Activated naive CD8-positive, alpha-beta T cell treated with anti-CD3 and anti-CD28 coated beads, Interleukin-2, amount 50 U/mL, for 16 hours (primary cell): ENCODE data around the gene COPG2.
A peak's percentile ranks its signal among the peaks of the same experiment; 100 is the strongest.
"Not testable (repeated sequence)": the region's sequence is repeated elsewhere in the genome, so short reads cannot be mapped to it uniquely, and the experiment has no call there.

Experiments
- DNase-seq: peaks from one replicate; pipeline ENCODE4 v3.0.0-alpha.2; 2020; ENCODE audit warnings: low read depth, low spot score

Gene COPG2

GRCh38 chr7:130668258-130669084 is at the start of gene COPG2:
Gene COPG2 (minus strand): TSS chr7:130668748. CDS start chr7:130668668, 80 bp downstream.
- peak; percentile 61 for DNase-seq

GRCh38 chr7:130712416-130712815 is 43.9 kb upstream of the COPG2 start:
- DNase-seq, result no peak

- DNase-seq, result no peak
These were observed 40.2 kb upstream of the COPG2 start for GRCh38 chr7:130708766-130709165.

GRCh38 chr7:130708001-130708400 is 39.5 kb upstream of the COPG2 start:
- DNase-seq, result no peak

- DNase-seq, result no peak
These were observed 35.3 kb upstream of the COPG2 start for GRCh38 chr7:130703851-130704250.

GRCh38 chr7:130701650-130702049 is 33.1 kb upstream of the COPG2 start:
- no peak for DNase-seq

- DNase-seq, result no peak
These were observed 32.2 kb upstream of the COPG2 start for GRCh38 chr7:130700760-130701159.

GRCh38 chr7:130699686-130700085 is 31.1 kb upstream of the COPG2 start:
- no peak for DNase-seq

GRCh38 chr7:130697820-130698219 is 29.3 kb upstream of the COPG2 start:
- DNase-seq, result no peak

GRCh38 chr7:130695840-130696239 is 27.3 kb upstream of the COPG2 start:
- DNase-seq, result no peak

GRCh38 chr7:130692396-130692795 is 23.8 kb upstream of the COPG2 start:
- not testable (repeated sequence) for DNase-seq

- no peak for DNase-seq
These were observed 21.1 kb upstream of the COPG2 start for GRCh38 chr7:130689683-130690082.

GRCh38 chr7:130683026-130683425 is 14.5 kb upstream of the COPG2 start:
- no peak for DNase-seq

GRCh38 chr7:130674456-130674855 is 5.9 kb upstream of the COPG2 start:
- DNase-seq, result no peak

- DNase-seq, result no peak
These were observed 4.5 kb upstream of the COPG2 start for GRCh38 chr7:130673066-130673465.

GRCh38 chr7:130672146-130672545 is 3.6 kb upstream of the COPG2 start:
- no peak for DNase-seq

GRCh38 chr7:130669085-130669700 is 645 bp upstream of the COPG2 start:
- DNase-seq, result no peak

- DNase-seq, result no peak
These were observed 823 bp downstream of the COPG2 start for GRCh38 chr7:130667593-130668257.

- no peak for DNase-seq
These were observed 6.1 kb downstream of the COPG2 start for GRCh38 chr7:130662426-130662825.

GRCh38 chr7:130655286-130655685 is 13.3 kb downstream of the COPG2 start:
- no peak for DNase-seq

GRCh38 chr7:130654850-130655249 is 13.7 kb downstream of the COPG2 start:
- DNase-seq, result no peak

- DNase-seq, result no peak
These were observed 17.9 kb downstream of the COPG2 start for GRCh38 chr7:130650611-130651120.
